GM19324 (cell line): Measurements from ENCODE around the gene AIFM3.
"Not testable (repeated sequence)": the region's sequence is repeated elsewhere in the genome, so short reads cannot be mapped to it uniquely, and the experiment has no call there.

Experiments
- ATAC-seq: cut with Tn5 transposase; IDR thresholded peaks from one replicate; pipeline ENCODE4 v1.9.1; 2021; ENCODE audit warnings: mild to moderate bottlenecking, moderate library complexity; ENCODE audit not compliant: unreplicated experiment, low FRiP score

The AIFM3 gene

GRCh38 chr22:20999350-21000206, 32.5 kb downstream of the AIFM3 start:
- no peak for ATAC-seq

DNA sequence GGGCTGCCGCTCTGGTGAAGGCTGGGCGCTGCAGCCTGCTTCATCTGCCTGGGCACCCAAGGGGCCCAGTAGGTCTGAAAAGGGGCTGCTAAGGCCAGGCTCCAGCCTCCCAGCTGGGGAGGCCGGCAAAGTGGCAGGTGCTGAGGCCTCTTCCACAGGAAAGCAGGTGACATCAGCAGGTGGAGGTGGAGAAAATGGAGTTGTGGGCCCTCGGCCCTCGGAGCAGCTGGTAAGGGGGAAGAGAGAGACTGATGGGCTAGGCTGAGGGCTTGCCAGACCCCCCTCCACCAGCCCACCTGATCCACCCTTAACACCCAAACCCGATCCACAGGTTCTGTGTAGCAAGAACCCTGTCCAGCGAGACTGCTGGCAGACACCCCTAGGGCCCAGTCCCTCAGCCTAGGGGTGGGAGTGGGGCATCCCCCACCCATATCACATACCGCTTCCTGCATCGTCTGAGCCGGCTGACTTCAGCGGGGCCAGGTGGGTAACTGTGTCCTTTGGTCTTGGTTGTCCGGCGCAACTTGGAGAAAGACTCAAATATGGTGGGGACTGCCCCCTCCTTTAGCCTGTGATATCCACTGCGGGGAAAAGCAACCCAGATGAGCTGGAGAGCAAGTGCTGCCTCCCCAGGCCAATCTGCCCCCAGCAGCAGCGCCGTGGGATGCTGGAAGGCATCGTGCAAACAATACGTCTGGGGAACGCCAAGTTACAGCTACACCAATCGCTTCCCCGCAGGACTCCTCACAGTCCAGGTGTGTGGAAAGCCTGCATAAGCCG, 33.3 kb downstream of the AIFM3 start:
- ATAC-seq: no peak

DNA sequence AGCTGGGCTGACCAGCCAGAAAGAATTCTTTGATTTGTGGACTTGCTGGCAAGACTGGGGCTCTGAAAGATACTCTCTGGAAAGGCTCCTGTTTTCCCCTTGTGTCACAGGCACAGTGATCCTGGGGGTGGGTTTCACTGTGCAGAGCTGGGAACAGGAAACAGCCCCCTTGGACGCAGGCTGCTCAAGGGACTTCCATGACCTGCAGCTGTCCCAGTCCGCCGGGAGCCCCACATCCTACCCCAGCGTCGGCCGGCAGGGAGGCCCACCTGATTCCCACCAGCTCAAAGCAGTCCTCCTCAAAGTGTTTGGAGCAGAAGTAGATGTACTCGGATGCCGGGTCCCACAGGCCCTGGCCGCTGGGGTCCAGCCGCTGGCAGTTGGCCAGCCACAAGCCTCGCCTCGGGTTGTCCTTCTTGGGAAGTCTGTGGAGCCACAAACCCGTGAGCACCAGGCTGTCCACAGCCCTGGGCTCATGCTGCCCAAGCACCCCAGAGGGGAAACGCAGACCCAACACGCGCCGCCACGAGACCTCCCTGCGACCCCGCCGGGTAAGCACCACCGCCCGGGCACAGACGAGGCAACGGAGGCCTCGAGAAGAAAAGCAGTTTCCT, 34.0 kb downstream of the AIFM3 start:
- ATAC-seq: no peak

DNA sequence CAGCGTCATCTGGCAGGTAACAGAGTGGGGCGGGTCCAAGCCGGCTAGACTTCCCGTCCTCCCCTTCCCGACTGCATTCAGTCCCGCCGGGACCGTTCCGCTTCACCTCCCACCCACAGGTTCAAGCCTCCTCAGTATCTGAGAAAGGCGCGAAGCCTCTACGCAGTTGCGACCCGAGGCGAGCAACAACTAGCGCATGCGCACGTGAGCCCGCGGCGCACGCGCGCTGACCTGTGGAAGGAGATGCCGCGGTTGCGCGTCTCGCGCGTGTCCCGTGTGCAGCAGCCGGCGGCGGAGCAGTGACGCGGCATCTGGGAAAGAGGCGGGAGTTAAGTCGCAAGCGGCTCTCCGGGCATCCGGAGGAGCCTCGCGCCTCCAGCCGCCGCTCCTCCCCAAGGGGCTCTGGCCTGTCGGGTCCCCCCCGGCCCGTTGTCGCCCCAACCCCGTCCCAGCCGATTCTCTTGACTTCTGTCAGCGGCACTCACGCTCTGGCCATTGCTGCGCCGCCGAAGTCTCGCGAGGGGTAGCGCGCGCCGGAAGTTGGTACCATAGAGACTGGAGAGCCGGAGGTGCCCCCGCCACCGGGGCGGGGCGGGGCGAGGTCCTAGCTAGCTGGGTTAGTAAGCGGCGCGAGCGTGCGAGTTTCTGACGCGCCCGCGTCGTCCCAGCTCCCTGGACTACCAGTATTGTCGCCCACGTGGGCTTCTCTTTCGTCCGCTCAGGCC, 34.7 kb downstream of the AIFM3 start, which contains the start of gene THAP7:
Gene THAP7 (minus strand): TSS at position 518 of the 725 bp plus-strand sequence. CDS start 207 bp downstream, at position 311.
- ATAC-seq: peak; percentile 88

DNA sequence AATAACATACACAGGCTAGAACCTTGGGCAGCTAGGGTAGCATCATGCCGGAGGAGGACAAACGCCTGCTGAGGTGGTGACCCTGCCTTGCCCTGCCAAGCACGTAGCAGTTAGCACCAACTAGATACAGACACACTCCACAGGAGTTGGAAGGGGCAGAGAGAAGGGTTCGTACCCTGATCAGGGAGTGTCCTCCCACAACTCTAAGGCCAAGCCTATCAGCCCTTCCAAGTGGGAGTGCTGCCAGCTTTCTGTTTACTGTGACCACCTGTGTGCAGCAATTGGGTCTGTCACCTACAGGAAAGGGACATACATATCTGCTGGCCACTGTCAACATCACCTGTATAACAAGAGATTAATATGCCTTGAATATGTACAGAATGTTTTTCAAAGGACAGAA, 36.7 kb downstream of the AIFM3 start:
- no peak for ATAC-seq

GRCh38 chr22:21009208-21009607, 42.2 kb downstream of the AIFM3 start:
- ATAC-seq: not testable (repeated sequence)

DNA sequence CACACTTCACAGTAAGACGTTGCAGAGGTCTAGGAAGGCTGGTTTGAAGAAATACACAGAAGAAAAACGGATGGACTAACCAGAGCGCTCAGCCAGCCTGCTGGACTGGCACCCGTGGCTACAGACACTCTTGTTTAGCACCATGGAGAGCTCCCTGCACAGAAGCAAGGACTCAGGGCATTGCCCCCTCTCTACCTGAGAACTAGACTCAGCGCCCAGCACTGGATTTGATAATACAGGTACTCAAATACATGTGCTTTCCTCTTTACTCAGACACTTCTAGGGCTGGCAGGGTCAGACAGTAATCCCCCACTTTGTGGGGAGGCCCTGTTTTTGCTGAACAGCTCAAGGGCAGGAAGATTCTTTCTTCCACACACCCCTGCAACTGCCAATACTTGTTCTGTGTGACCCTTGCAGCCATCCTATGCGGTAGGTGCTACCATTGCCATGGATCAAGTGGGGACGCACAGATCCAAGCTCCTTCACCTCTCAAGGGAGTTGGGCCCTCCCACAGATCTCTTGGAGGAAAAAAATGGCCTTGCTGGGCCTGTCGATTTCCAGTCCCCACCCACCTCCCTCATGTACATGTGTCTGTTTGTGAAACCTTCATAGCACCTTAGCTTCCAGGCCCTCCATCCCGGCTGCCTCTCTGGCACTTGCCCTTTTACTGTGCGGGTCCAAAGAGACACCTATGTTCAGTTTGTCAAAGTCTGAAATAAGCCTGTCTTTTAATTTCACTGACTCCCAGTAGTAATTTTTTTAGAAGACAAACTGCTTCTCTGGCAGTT, 42.8 kb downstream of the AIFM3 start:
- no peak for ATAC-seq

- ATAC-seq: no peak
Measured at GRCh38 chr22:21010426-21011113, 43.5 kb downstream of the AIFM3 start.

- ATAC-seq: no peak
Measured at GRCh38 chr22:21012446-21013407, 45.7 kb downstream of the AIFM3 start.

- no peak for ATAC-seq
Measured at GRCh38 chr22:21013657-21014201, 46.7 kb downstream of the AIFM3 start.

GRCh38 chr22:21014202-21014725, 47.2 kb downstream of the AIFM3 start:
- peak; percentile 61 for ATAC-seq

DNA sequence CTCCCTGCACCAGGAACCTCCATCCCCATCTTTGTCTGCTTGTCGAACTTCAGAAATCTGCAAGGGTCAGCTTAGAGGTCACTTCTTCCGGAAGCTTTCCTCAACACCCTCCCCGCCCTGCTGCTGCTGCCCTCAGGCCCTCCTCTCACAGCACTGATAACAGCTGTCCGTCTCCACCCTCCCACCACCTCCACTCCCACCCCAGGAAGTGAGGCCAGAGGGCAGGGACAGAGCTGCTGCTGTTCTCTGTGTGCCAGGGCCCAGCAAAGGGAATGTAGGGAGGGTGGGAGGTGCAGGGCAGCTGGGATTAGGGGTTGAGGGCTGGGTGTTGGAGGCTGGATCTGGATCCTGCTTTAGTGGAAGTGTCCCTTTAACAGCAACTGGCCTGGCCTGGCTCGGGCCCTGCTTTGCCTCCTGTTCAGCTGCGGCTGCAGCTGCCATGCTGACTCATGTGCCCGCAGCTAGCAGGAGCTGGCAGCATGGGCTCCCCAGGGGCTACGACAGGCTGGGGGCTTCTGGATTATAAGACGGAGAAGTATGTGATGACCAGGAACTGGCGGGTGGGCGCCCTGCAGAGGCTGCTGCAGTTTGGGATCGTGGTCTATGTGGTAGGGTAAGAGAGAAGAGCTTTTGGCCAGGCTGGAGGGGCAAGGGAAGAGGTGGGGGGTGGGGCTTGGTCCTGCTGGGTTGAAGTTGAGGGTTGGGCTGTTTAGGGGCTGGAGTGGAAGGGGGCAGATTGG, 47.8 kb downstream of the AIFM3 start, which contains the start of gene P2RX6:
Gene P2RX6 (plus strand): TSS at position 440 of the 740 bp plus-strand sequence. CDS start 10 bp downstream, at position 450.
- ATAC-seq: no peak

DNA sequence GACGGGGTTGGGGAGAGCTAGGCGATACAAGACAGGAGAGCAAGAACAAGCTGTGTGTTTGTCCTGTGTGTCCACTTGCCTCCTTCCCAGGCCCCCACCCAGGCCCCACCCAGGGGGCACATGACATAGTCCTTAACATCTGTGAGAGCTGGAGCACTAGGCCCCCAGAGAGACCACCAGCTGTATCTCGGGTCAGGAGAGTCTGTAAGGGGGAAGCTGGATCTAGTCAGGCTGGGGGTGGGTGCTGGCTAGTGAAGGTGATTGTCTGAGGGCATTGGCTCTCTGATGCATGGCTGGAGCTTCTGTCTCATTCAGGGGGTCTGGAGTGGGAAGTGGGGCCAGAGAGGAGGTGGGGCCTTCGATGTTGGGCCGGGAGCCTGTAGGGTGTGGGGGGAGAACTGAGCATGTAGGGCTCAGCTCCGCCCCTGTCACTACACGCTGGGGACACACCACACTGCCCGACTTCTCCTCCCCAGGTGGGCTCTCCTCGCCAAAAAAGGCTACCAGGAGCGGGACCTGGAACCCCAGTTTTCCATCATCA, 48.5 kb downstream of the AIFM3 start:
- ATAC-seq: no peak

DNA sequence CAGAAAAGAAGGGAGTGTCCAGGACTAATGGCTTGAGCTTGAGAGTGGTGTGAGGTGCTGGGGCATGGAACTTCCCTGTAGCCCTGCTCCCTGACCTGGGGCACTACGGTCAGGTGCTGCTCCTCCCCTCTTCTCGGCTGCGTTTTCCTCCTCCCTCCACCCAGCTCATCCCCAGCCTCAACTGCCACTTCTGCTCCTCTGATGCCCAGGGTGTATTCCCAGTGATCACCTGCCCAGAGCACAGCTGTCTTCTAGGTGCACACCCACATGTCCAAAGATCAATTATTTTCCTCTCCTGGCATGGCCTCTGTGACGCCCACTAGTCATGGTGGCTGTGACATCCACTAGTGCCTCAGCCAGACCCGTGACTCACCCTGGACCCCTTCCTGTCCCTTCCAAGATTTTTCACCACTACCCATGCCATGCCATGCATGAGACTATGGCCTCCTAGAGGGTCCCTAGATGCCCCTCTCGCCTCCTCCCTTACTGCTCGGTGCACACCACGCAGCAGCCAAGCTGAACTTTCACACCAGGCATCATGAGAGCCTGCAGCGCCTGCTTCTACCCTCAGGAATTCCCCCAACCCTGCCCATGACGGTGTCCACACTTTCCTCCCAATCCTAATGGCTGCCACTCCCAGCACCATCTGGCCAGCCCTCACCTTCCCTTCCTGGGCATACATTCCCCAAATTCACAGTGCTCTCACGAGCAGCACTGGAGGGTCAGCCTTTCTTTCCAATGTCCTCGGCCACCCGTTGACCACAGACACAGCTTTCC, 49.8 kb downstream of the AIFM3 start:
- ATAC-seq: no peak

DNA sequence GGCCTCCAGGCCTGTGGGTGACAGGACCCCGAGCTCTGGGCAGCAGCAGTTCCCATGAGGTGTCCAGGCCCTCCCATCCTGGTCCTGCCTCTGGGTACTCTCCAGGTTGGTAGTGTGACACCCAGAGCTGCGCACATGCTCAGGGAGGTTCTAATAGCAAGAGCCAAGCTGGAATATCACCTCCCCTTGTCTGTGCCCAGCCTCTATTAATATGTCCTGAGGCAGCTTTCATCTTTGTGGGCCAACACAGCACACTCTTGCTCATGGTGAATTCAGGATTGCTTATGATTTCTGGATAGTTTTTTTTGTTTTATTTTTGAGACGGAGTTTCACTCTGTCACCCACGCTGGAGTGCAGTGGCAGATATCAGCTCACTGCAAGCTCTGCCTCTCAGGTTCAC, 51.3 kb downstream of the AIFM3 start:
- ATAC-seq: no peak
